Adrenal gland (tissue), 5 donors: ENCODE data around the gene POLR1A.

Source experiments
- CTCF ChIP-seq, 6 experiments: fragments of 450-650 bp in 4 of 6; fragments of 200-600 bp in 2 of 6; sonication (generic) in 1 of 6; IDR thresholded peaks; 1 replicate in 5 of 6; 2 replicates in 1 of 6; pipeline versions ENCODE4 v1.5.1 to v1.8.0; 2016 to 2021; ENCODE audit warnings: antibody characterized with exemption in 6 of 6, mild to moderate bottlenecking in 2 of 6, moderate library complexity in 1 of 6
- POLR2A ChIP-seq, 2 donors: fragments of 450-650 bp; IDR thresholded peaks; one replicate each; pipeline ENCODE4 v1.6.1; 2017; ENCODE audit warnings: antibody characterized with exemption in 2 of 2, mild to moderate bottlenecking in 2 of 2, moderate library complexity in 1 of 2
- donor health status: DM: no; HTN: no; CAD: no.

GRCh38 chr2:86036669-86037138 lies 69.0 kb downstream of the POLR1A start:
- TF ChIP-seq CTCF (IDR thresholded peaks at IDR 0.05) (no peak), POLR2A (IDR thresholded peaks at IDR 0.05) (peak in 1 of 2 donors; percentile 36)
